SK-N-SH treated with all-trans-retinoic acid at 6 μM for 48 hours (cell line): ENCODE measurements around the gene FHOD3.
A peak's percentile ranks its signal among the peaks of the same experiment; 100 is the strongest.

Experiments used
- ATAC-seq: fragments of 200-7000 bp; cut with Tn5 transposase; 3 replicates; pipeline ENCODE4 v1.9.1; 2020; ENCODE audit warnings: mild to moderate bottlenecking, moderate library complexity
- ARNTL ChIP-seq: fragments of 450-650 bp; formaldehyde crosslinking; IDR thresholded peaks from 2 replicates; pipeline ENCODE4 v1.5.0; 2020; ENCODE audit warnings: low read depth, mild to moderate bottlenecking, moderate library complexity, borderline replicate concordance
- BACH2 ChIP-seq: fragments of 250-450 bp; sonication (Bioruptor Pico); IDR thresholded peaks from 2 replicates; pipeline ENCODE4 v1.9.0; 2021; ENCODE audit warnings: mild to moderate bottlenecking, borderline replicate concordance
- CREB5 ChIP-seq: fragments of 250-450 bp; sonication (Bioruptor Pico); IDR thresholded peaks from 2 replicates; pipeline ENCODE4 v1.5.1; 2020; ENCODE audit warnings: low read depth, mild to moderate bottlenecking, moderate library complexity
- CSDC2 ChIP-seq: fragments of 250-450 bp; sonication (Bioruptor Pico); IDR thresholded peaks from 2 replicates; pipeline ENCODE4 v1.5.0; 2020; ENCODE audit warnings: mild to moderate bottlenecking, moderate library complexity
- CSRNP3 ChIP-seq: fragments of 250-450 bp; sonication (Bioruptor Pico); IDR thresholded peaks from 2 replicates; pipeline ENCODE4 v1.5.1; 2021; ENCODE audit warnings: mild to moderate bottlenecking, moderate library complexity
- GLIS3 ChIP-seq: fragments of 250-450 bp; sonication (Bioruptor Pico); IDR thresholded peaks from 2 replicates; pipeline ENCODE4 v1.5.0; 2020; ENCODE audit warnings: mild to moderate bottlenecking, moderate library complexity
- ISL1 ChIP-seq: fragments of 250-450 bp; sonication (Bioruptor Pico); IDR thresholded peaks from 2 replicates; pipeline ENCODE4 v2.1.2; 2022; ENCODE audit warnings: mild to moderate bottlenecking, moderate library complexity
- OSR1 ChIP-seq: fragments of 250-450 bp; sonication (Bioruptor Pico); IDR thresholded peaks from 2 replicates; pipeline ENCODE4 v1.8.0; 2022; ENCODE audit warnings: moderate library complexity, mild to moderate bottlenecking, inconsistent platforms
- PATZ1 ChIP-seq: fragments of 250-450 bp; sonication (Bioruptor Pico); IDR thresholded peaks from 2 replicates; pipeline ENCODE4 v1.8.0; 2020; ENCODE audit warnings: mild to moderate bottlenecking, moderate library complexity, borderline replicate concordance
- POU6F1 ChIP-seq: fragments of 250-450 bp; sonication (Bioruptor Pico); IDR thresholded peaks from 2 replicates; pipeline ENCODE4 v1.8.0; 2021; ENCODE audit warnings: low read depth, mild to moderate bottlenecking, moderate library complexity, borderline replicate concordance
- PPARA ChIP-seq: fragments of 250-450 bp; sonication (Bioruptor Pico); IDR thresholded peaks from 2 replicates; pipeline ENCODE4 v1.5.0; 2020; ENCODE audit warnings: mild to moderate bottlenecking, borderline replicate concordance
- RARB ChIP-seq: fragments of 250-450 bp; sonication (Bioruptor Pico); IDR thresholded peaks from 2 replicates; pipeline ENCODE4 v1.8.0; 2021; ENCODE audit warnings: mild to moderate bottlenecking, moderate library complexity
- SNAI2 ChIP-seq: fragments of 250-450 bp; sonication (Bioruptor Pico); IDR thresholded peaks from 2 replicates; pipeline ENCODE4 v1.5.0; 2020; ENCODE audit warnings: mild to moderate bottlenecking, moderate library complexity
- TOX ChIP-seq: fragments of 250-450 bp; sonication (Bioruptor Pico); IDR thresholded peaks from 2 replicates; pipeline ENCODE4 v1.8.0; 2021; ENCODE audit warnings: mild to moderate bottlenecking, moderate library complexity, borderline replicate concordance
- TSHZ2 ChIP-seq: fragments of 250-450 bp; sonication (Bioruptor Pico); IDR thresholded peaks from 2 replicates; pipeline ENCODE4 v1.5.0; 2020; ENCODE audit warnings: mild to moderate bottlenecking, moderate library complexity
- ZC3H10 ChIP-seq: fragments of 250-450 bp; sonication (Bioruptor Pico); IDR thresholded peaks from 2 replicates; pipeline ENCODE4 v1.5.1; 2021; ENCODE audit warnings: mild to moderate bottlenecking, moderate library complexity
- ZNF565 ChIP-seq: fragments of 450-650 bp; formaldehyde crosslinking; conservative IDR thresholded peaks from 2 replicates; pipeline ENCODE4 v1.5.0; 2020; ENCODE audit warnings: low read depth, mild to moderate bottlenecking, moderate library complexity
- ZNF70 ChIP-seq: fragments of 450-650 bp; formaldehyde crosslinking; IDR thresholded peaks from 2 replicates; pipeline ENCODE4 v1.5.0; 2020; ENCODE audit warnings: mild to moderate bottlenecking, moderate library complexity
- ZNF8 ChIP-seq: fragments of 450-650 bp; formaldehyde crosslinking; IDR thresholded peaks from 2 replicates; pipeline ENCODE4 v1.5.0; 2020; ENCODE audit warnings: mild to moderate bottlenecking, moderate library complexity

The FHOD3 gene

GRCh38 chr18:36415625-36416024 is 118.1 kb downstream of the FHOD3 start:
- peak; percentile 57 for ATAC-seq
- peak; percentile 21; the same call in 1 of the 2 replicates for TF ChIP-seq ISL1 (CRISPR knock-in tag)
- no peak for TF ChIP-seq ARNTL (CRISPR knock-in tag)
- TF ChIP-seq ZC3H10 = no peak
- TF ChIP-seq SNAI2 (CRISPR knock-in tag) = no peak
- TF ChIP-seq ZNF8 (CRISPR knock-in tag) = no peak
- TF ChIP-seq, all 23 proteins: peak for 1

GRCh38 chr18:36419188-36419899 is 121.8 kb downstream of the FHOD3 start:
- ATAC-seq = peak; percentile 24; the same call in 1 of the 3 replicates
- TF ChIP-seq SNAI2 (CRISPR knock-in tag) (no peak), BACH2 (CRISPR knock-in tag) (no peak), GLIS3 (CRISPR knock-in tag) (no peak), TOX (CRISPR knock-in tag) (no peak), RARB (no peak)

GRCh38 chr18:36419900-36420531 is 122.5 kb downstream of the FHOD3 start:
- TF ChIP-seq ARNTL (CRISPR knock-in tag) (no peak), ZNF70 (CRISPR knock-in tag) (no peak), ZNF8 (CRISPR knock-in tag) (no peak), TSHZ2 (CRISPR knock-in tag) (no peak), OSR1 (CRISPR knock-in tag) (no peak), BACH2 (CRISPR knock-in tag) (no peak), CREB5 (no peak), ZNF565 (no peak), GLIS3 (CRISPR knock-in tag) (no peak), ZC3H10 (no peak), TOX (CRISPR knock-in tag) (no peak), PPARA (no peak), CSRNP3 (no peak), POU6F1 (CRISPR knock-in tag) (no peak), ISL1 (CRISPR knock-in tag) (no peak), RARB (no peak), PATZ1 (CRISPR knock-in tag) (no peak), CSDC2 (CRISPR knock-in tag) (no peak), SNAI2 (CRISPR knock-in tag) (no peak)
- peak; percentile 24; the same call in 2 of the 3 replicates for ATAC-seq
